GM15510 (cell line): ENCODE results near the gene DDX4.

Source experiments
- POLR2A ChIP-seq: IDR thresholded peaks from 3 replicates; pipeline ENCODE4 v1.6.1; 2011; ENCODE audit warnings: borderline replicate concordance; ENCODE audit not compliant: insufficient read length; ENCODE audit errors: extremely low read depth

DDX4 gene

GRCh38 chr5:55763746-55764420, 26.0 kb downstream of the DDX4 start:
- TF ChIP-seq POLR2A = no peak

GRCh38 chr5:55768279-55768678, 30.4 kb downstream of the DDX4 start:
- no peak for TF ChIP-seq POLR2A

- TF ChIP-seq POLR2A = no peak
These were observed 33.4 kb downstream of the DDX4 start for GRCh38 chr5:55771175-55771655.

GRCh38 chr5:55773057-55773456, 35.2 kb downstream of the DDX4 start:
- no peak for TF ChIP-seq POLR2A

GRCh38 chr5:55777332-55777731, 39.5 kb downstream of the DDX4 start:
- no peak for TF ChIP-seq POLR2A

- no peak for TF ChIP-seq POLR2A
These were observed 63.1 kb downstream of the DDX4 start for GRCh38 chr5:55800924-55801323.

GRCh38 chr5:55816342-55816741, 78.5 kb downstream of the DDX4 start:
- no peak for TF ChIP-seq POLR2A

GRCh38 chr5:55817030-55817429, 79.2 kb downstream of the DDX4 start:
- TF ChIP-seq POLR2A = no peak

GRCh38 chr5:55820488-55820887, 82.6 kb downstream of the DDX4 start:
- TF ChIP-seq POLR2A = no peak

- TF ChIP-seq POLR2A = no peak
These were observed 84.1 kb downstream of the DDX4 start for GRCh38 chr5:55821731-55822512.

- no peak for TF ChIP-seq POLR2A
These were observed 85.4 kb downstream of the DDX4 start for GRCh38 chr5:55823151-55823796.

- no peak for TF ChIP-seq POLR2A
These were observed 92.1 kb downstream of the DDX4 start for GRCh38 chr5:55829956-55830355.

GRCh38 chr5:55832446-55832845, 94.6 kb downstream of the DDX4 start:
- no peak for TF ChIP-seq POLR2A

GRCh38 chr5:55836191-55836590, 98.3 kb downstream of the DDX4 start:
- no peak for TF ChIP-seq POLR2A

GRCh38 chr5:55841976-55842375, 104.1 kb downstream of the DDX4 start:
- no peak for TF ChIP-seq POLR2A

- no peak for TF ChIP-seq POLR2A
These were observed 110.0 kb downstream of the DDX4 start for GRCh38 chr5:55847837-55848236.

GRCh38 chr5:55848783-55849182, 110.9 kb downstream of the DDX4 start:
- TF ChIP-seq POLR2A = no peak
